ENCODE results near the gene NIPA2.

DNA sequence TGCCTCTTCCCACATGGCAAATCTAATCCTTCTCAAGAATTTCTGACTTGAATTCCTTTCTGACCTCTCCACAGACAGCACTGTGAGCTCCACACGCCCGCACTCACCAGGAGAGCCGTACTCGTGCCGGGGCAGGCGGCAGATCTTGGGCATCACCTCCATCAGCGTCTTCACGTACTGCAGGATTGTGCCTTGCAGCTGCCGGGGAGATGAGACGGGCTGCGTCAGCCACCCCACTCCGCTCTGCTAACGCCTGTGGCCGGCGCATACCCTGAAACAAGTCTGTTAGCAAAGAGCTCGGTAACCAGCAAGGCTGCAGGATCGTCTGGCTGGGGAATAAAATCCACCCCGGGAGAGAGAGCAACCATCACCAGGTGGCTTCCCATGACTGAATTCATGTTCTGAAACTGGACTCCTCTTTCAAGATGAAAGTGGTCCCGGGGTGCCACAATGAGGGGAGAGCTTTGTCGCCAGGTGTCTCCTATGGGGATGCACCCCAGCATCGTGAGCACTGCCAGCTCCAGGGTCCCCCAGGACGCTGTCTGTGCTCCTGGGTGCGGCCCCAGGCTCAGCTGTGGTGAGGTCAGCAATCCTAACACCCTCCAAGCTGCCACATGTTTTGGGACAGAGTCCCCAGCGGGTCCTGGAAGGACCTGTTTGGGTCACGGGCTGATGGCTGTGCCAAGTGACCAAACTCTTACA lies 43.4 kb downstream of the NIPA2 start:
- TF ChIP-seq, protein P1, sequence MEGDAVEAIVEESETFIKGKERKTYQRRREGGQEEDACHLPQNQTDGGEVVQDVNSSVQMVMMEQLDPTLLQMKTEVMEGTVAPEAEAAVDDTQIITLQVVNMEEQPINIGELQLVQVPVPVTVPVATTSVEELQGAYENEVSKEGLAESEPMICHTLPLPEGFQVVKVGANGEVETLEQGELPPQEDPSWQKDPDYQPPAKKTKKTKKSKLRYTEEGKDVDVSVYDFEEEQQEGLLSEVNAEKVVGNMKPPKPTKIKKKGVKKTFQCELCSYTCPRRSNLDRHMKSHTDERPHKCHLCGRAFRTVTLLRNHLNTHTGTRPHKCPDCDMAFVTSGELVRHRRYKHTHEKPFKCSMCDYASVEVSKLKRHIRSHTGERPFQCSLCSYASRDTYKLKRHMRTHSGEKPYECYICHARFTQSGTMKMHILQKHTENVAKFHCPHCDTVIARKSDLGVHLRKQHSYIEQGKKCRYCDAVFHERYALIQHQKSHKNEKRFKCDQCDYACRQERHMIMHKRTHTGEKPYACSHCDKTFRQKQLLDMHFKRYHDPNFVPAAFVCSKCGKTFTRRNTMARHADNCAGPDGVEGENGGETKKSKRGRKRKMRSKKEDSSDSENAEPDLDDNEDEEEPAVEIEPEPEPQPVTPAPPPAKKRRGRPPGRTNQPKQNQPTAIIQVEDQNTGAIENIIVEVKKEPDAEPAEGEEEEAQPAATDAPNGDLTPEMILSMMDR (IDR thresholded peaks at IDR 0.05) = no peak
- TF ChIP-seq POLR2A (IDR thresholded peaks at IDR 0.05) = no peak

All from uterus (tissue), 2 donors.